ENCODE results near the gene CTXN2. TPM values are rescaled to one million over a fixed set of nuclear protein-coding genes. Genes with fewer than 3 reads are reported as not detected.

Gene CTXN2
- total and polyA plus RNA-seq, 2 of the 4 experiments (the other 2 are of a cell fraction): not detected

DNA sequence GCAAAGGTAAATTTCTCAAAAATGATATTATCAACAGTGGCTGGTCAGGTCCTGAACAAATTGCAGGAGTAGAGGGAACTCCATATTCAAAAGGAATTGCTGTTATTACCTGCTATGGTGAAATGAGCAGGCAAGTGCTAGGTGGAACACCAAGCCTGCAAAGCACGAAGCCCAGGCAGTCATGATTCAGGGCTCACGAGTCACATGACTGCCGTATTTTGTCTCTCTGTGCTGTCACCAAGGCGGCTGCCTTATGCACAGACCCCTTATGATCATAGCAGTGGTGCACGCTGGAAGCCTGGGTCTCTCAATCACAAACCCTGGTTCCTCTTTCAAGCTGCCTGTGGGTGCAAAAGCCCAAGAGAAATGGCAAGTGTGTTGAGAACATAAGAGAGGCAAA, 39.0 kb downstream of the CTXN2 start:
- in situ Hi-C loops (cut with MboI; ENCODE audit: low sequenced_read_pairs): no loop called here
- Histone ChIP-seq H2BK20ac (ENCODE audit: low read depth, low read length) (no peak overlapping the region), H3K4me3 (ENCODE audit: insufficient read depth, low read depth, low read length) (no peak overlapping the region), H2AK9ac (replicated peaks; ENCODE audit: low read depth, low read length, poor library complexity) (no peak overlapping the region), H4K20me1 (ENCODE audit: insufficient read depth, low read length) (no peaks in the 10 kb centered on the region), H4K91ac (ENCODE audit: insufficient read depth, low read depth, low read length) (no peak overlapping the region), H3K9me1 (ENCODE audit: insufficient read depth, low read length) (no peaks in the 10 kb centered on the region), H3K79me1 (ENCODE audit: low read depth in 1 of 2, low read length in 2 of 2) (no peaks in the 10 kb centered on the region), H3K56ac (ENCODE audit: extremely low read depth, insufficient read depth, low read length) (no peak overlapping the region), H3K27me3 (ENCODE audit: control insufficient read depth, insufficient read depth, low read length) (peaks cover 9% of the 10 kb centered on the region), H2BK15ac (ENCODE audit: low read depth, low read length) (no peak overlapping the region), H3K4me2 (ENCODE audit: low read depth, low read length) (no peak overlapping the region), H2BK120ac (ENCODE audit: low read depth, low read length) (no peak overlapping the region), H3K9ac (ENCODE audit: low read depth, low read length) (no peak overlapping the region), H2BK5ac (ENCODE audit: low read depth, low read length, poor library complexity, severe bottlenecking) (no peak overlapping the region), H4K8ac (ENCODE audit: low read depth in 2 of 2, low read length in 2 of 2) (no peak overlapping the region), H3K18ac (ENCODE audit: low read depth, low read length) (no peak overlapping the region), H3K27ac (ENCODE audit: insufficient read depth, low read length) (no peak overlapping the region), H3K4me1 (ENCODE audit: control insufficient read depth, insufficient read depth, low read length) (no peaks in the 10 kb centered on the region), H3K9me3 (ENCODE audit: control insufficient read depth, insufficient read depth, low read length) (no peaks in the 10 kb centered on the region), H3K23ac (ENCODE audit: low read depth, low read length) (no peak overlapping the region), H3K14ac (replicated peaks; ENCODE audit: low read depth, low read length) (no peak overlapping the region), H4K5ac (ENCODE audit: low read depth, low read length) (no peak overlapping the region), H2AK5ac (ENCODE audit: low read depth, low read length) (no peak overlapping the region), H3K36me3 (ENCODE audit: control insufficient read depth, insufficient read depth, low read length) (no peaks in the 10 kb centered on the region), H3K4ac (ENCODE audit: low read depth, low read length) (no peak overlapping the region), H2AFZ (replicated peaks; ENCODE audit: low read length, poor library complexity) (no peak overlapping the region)
- POLR2A ChIA-PET (ENCODE audit: unreplicated experiment): no interaction called here
- CTCF ChIA-PET: no interaction called here
- intact Hi-C loops (cut with micrococcal nuclease): no loop called here
- no peak for DNase-seq
- TF ChIP-seq SMC3 (IDR thresholded peaks at IDR 0.05; ENCODE audit: low read depth, low read length) (no peak), CEBPB (IDR thresholded peaks at IDR 0.05; ENCODE audit: low read depth, low read length) (no peak), MAFK (IDR thresholded peaks at IDR 0.05; ENCODE audit: low read depth, low read length) (no peak), CHD1 (IDR thresholded peaks at IDR 0.05; ENCODE audit: low read depth, low read length) (no peak), FOS (IDR thresholded peaks at IDR 0.05; ENCODE audit: low read depth, low read length) (no peak), CTCF (conservative IDR thresholded peaks at IDR 0.05; ENCODE audit: low read depth, low read length) (no peak)
- TF ChIP-seq, protein P1, sequence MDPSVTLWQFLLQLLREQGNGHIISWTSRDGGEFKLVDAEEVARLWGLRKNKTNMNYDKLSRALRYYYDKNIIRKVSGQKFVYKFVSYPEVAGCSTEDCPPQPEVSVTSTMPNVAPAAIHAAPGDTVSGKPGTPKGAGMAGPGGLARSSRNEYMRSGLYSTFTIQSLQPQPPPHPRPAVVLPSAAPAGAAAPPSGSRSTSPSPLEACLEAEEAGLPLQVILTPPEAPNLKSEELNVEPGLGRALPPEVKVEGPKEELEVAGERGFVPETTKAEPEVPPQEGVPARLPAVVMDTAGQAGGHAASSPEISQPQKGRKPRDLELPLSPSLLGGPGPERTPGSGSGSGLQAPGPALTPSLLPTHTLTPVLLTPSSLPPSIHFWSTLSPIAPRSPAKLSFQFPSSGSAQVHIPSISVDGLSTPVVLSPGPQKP (IDR thresholded peaks at IDR 0.05; ENCODE audit: borderline replicate concordance, low read depth, low read length): no peak
- ATAC-seq (ENCODE audit: low read depth): no peak
- no TSS peak for BruUV-seq (replicated peaks)
- dilution Hi-C loops (cut with HindIII; ENCODE audit: low sequenced_read_pairs, unreplicated experiment): no loop called here
- WGBS, 2 experiments (ENCODE audit: extremely low coverage in 2 of 2, insufficient read length in 1 of 2): 51% methylated on average over 4 of the region's 5 CpGs; no CpG with 5 or more reads in 1 of the 2 experiments

Data from IMR-90 (cell line).